Bronchial epithelial cell (primary cell): ENCODE measurements around the gene CLDN12. TPM values are rescaled to one million over a fixed set of nuclear protein-coding genes. Genes with fewer than 3 reads are reported as not detected.

Experiments used
- DNase-seq: peaks from one replicate; pipeline ENCODE4 v3.0.0-alpha.2; 2010; ENCODE audit warnings: low read depth
- FAIRE-seq: peaks from 2 replicates; lab custom pipeline; 2011; peaks lifted over from hg19 to GRCh38; lab: Jason Lieb, UNC
- H3K27me3 ChIP-seq: 2 replicates; pipeline ENCODE4 v1.5.1; 2011; ENCODE audit warnings: low read length; ENCODE audit not compliant: control insufficient read depth, insufficient read depth
- H3K36me3 ChIP-seq: 2 replicates; pipeline ENCODE4 v1.5.1; 2011; ENCODE audit warnings: low read length; ENCODE audit not compliant: control insufficient read depth, insufficient read depth
- H3K4me3 ChIP-seq: 2 replicates; pipeline ENCODE4 v1.5.1; 2011; ENCODE audit warnings: mild to moderate bottlenecking, low read depth, low read length, control low read depth
- CTCF ChIP-seq: IDR thresholded peaks from 2 replicates; pipeline ENCODE4 v1.5.1; 2011; ENCODE audit warnings: mild to moderate bottlenecking, moderate library complexity, low read length, control low read depth, inconsistent platforms; ENCODE audit not compliant: insufficient read depth, severe bottlenecking
- total RNA-seq: library from RNA; depleted of rRNA; stranded (reverse); fragments of >200 nt; gene quantifications from 2 replicates; pipeline ENCODE4 v1.2.1, GENCODE V29; 2014

Gene CLDN12
- total RNA-seq, 1 donor from 2014 or later: 59.5 TPM

- TF ChIP-seq CTCF: no peak
Measured at GRCh38 chr7:90390926-90391325, 12.3 kb upstream of the CLDN12 start.

GRCh38 chr7:90391488-90391887 is 11.8 kb upstream of the CLDN12 start:
- TF ChIP-seq CTCF: no peak
- Histone ChIP-seq H3K27me3 (no peaks in the 10 kb centered on the region), H3K4me3 (no peak overlapping the region), H3K36me3 (no peaks in the 10 kb centered on the region)
- no peak for FAIRE-seq
- no peak for DNase-seq

More at GRCh38 chr7:90390926-90391325, 12.3 kb upstream of the CLDN12 start:
- no peak for FAIRE-seq
- Histone ChIP-seq H3K36me3 (no peaks in the 10 kb centered on the region), H3K27me3 (no peaks in the 10 kb centered on the region), H3K4me3 (no peak overlapping the region)
- DNase-seq: no peak

- FAIRE-seq (no peak), DNase-seq (no peak)
- no peak for TF ChIP-seq CTCF
- no peaks in the 10 kb centered on the region for H3K27me3 ChIP-seq
- H3K36me3 ChIP-seq: no peaks in the 10 kb centered on the region
- H3K4me3 ChIP-seq: no peak overlapping the region
Measured at GRCh38 chr7:90396420-90396819, 6.8 kb upstream of the CLDN12 start.

- no peaks in the 10 kb centered on the region for H3K36me3 ChIP-seq
- no peak for TF ChIP-seq CTCF
- no peak for DNase-seq
- no peak overlapping the region for H3K4me3 ChIP-seq
- H3K27me3 ChIP-seq: no peaks in the 10 kb centered on the region
- FAIRE-seq: no peak
Measured at GRCh38 chr7:90401989-90402388, 1.3 kb upstream of the CLDN12 start.

GRCh38 chr7:90402785-90403173 is 482 bp upstream of the CLDN12 start:
- FAIRE-seq (no peak), DNase-seq (no peak)
- H3K4me3 ChIP-seq: peak overlapping the region; percentile 45
- no peak for TF ChIP-seq CTCF
- no peaks in the 10 kb centered on the region for H3K27me3 ChIP-seq
- no peaks in the 10 kb centered on the region for H3K36me3 ChIP-seq

- DNase-seq: peak; percentile 58
- H3K4me3 ChIP-seq: no peak overlapping the region
- no peak for FAIRE-seq
- H3K36me3 ChIP-seq: peaks cover 1% of the 10 kb centered on the region
- TF ChIP-seq CTCF: no peak
- no peaks in the 10 kb centered on the region for H3K27me3 ChIP-seq
Measured at GRCh38 chr7:90404777-90405176, 1.5 kb downstream of the CLDN12 start.
